ENCODE measurements around the gene ZMIZ1.

Gene ZMIZ1

DNA sequence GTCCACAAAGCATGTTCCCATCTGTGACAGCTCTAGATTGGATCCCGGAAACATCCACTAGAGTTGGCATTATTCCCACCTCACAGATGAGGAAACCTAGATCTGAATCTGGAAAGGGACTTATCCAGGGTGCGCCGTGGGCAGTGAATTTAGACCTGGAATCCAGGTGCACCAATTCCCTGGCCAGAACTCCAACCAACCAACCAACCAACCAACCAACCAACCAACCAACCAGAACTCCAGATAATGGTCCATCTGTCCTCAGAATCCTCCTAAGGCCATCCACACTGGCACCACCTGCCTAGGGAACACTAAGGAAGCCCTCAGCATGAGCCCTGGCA, 42.0 kb upstream of the ZMIZ1 start:
- no peak for TF ChIP-seq ZFX (IDR thresholded peaks at IDR 0.05; ENCODE audit: borderline replicate concordance)

GRCh38 chr10:79027147-79028055, 41.4 kb upstream of the ZMIZ1 start:
- no peak overlapping the region for H3K27ac ChIP-seq
- TF ChIP-seq ZFX (IDR thresholded peaks at IDR 0.05; ENCODE audit: borderline replicate concordance), result no peak
- TF ChIP-seq, protein P1, sequence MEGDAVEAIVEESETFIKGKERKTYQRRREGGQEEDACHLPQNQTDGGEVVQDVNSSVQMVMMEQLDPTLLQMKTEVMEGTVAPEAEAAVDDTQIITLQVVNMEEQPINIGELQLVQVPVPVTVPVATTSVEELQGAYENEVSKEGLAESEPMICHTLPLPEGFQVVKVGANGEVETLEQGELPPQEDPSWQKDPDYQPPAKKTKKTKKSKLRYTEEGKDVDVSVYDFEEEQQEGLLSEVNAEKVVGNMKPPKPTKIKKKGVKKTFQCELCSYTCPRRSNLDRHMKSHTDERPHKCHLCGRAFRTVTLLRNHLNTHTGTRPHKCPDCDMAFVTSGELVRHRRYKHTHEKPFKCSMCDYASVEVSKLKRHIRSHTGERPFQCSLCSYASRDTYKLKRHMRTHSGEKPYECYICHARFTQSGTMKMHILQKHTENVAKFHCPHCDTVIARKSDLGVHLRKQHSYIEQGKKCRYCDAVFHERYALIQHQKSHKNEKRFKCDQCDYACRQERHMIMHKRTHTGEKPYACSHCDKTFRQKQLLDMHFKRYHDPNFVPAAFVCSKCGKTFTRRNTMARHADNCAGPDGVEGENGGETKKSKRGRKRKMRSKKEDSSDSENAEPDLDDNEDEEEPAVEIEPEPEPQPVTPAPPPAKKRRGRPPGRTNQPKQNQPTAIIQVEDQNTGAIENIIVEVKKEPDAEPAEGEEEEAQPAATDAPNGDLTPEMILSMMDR (IDR thresholded peaks at IDR 0.05), result no peak

More for the DNA sequence above, 42.0 kb upstream of the ZMIZ1 start:
- no peak overlapping the region for H3K27ac ChIP-seq

GRCh38 chr10:79028056-79028430, 40.7 kb upstream of the ZMIZ1 start:
- H3K27ac ChIP-seq, result no peak overlapping the region
- no peak for TF ChIP-seq ZFX (IDR thresholded peaks at IDR 0.05; ENCODE audit: borderline replicate concordance)
- TF ChIP-seq, protein P1 (IDR thresholded peaks at IDR 0.05), result no peak

- no peak for TF ChIP-seq ZFX (IDR thresholded peaks at IDR 0.05; ENCODE audit: borderline replicate concordance)
- TF ChIP-seq, protein P1 (IDR thresholded peaks at IDR 0.05), result no peak
- no peak overlapping the region for H3K27ac ChIP-seq
Observed at GRCh38 chr10:79028451-79029010, 40.2 kb upstream of the ZMIZ1 start.

DNA sequence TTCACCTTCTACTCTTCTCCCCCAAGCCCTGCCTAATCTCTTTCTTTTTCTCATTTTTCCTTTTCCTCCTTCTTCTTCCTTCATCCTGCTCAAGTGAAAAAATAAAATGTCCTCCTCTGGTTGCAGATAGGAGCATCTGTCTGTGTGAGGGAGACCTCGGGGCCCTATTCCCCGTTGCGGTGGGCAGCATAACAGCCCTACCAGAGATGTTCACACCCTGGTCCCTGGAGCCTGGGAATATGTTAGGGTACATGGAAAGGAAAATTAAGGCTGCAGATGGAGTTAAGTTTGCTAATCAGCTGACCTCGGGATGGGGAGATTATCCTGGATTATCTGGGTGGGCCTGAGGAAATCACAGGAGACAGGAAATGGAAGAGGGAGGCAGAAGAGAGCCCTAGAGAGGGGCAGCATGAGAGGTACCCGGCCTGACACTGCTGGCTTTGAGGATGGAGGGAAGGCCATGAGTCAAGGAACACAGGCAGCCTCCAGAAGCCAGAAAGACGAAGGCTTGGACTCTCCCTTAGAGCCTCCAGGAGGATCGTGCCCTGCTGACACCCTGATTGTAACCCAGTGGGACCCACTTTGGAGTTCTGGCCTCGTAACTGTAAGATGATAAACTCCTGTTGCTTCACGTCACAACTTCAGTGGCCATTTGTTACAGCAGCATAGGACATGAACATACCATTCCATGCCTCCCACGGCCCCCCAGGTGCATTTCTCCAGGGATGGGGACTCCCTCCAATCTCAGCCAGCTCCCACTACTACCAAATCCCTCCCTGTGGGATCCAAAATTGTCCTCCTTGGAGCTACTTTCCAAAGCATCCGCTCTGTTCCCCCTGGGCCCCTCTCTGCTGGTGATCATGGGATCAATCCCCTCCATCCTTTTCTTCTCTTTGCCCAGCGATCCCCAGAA, 39.0 kb upstream of the ZMIZ1 start:
- no peak for TF ChIP-seq ZFX (IDR thresholded peaks at IDR 0.05; ENCODE audit: borderline replicate concordance)
- TF ChIP-seq, protein P1 (IDR thresholded peaks at IDR 0.05), result no peak
- no peak overlapping the region for H3K27ac ChIP-seq

GRCh38 chr10:79030705-79031104, 38.1 kb upstream of the ZMIZ1 start:
- H3K27ac ChIP-seq, result no peak overlapping the region
- no peak for TF ChIP-seq ZFX (IDR thresholded peaks at IDR 0.05; ENCODE audit: borderline replicate concordance)
- TF ChIP-seq, protein P1 (IDR thresholded peaks at IDR 0.05), result no peak

DNA sequence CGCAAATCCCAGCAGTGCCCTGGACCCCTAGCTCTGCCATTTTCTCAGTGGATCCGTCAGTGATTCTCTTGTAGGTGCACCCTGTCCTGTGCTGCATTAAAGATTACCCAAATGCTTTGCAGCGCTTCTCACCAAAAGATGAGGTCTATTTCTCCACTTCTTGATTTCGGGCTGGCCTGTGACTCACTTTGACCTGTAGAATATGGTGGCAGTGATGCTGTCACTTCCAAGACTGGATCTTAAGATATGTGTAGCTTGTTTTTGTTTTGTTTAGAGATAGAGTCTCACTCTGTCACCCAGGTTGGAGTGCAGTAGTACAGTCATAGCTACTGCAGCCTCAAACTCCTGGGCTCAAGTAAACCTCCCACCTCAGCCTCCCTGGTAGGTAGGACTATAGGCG, 37.0 kb upstream of the ZMIZ1 start:
- TF ChIP-seq, protein P1 (IDR thresholded peaks at IDR 0.05), result no peak
- TF ChIP-seq ZFX (IDR thresholded peaks at IDR 0.05; ENCODE audit: borderline replicate concordance), result no peak

More for the DNA sequence above, 37.0 kb upstream of the ZMIZ1 start:
- H3K27ac ChIP-seq, result no peak overlapping the region
